NCI-H69 (cell line): ENCODE data around the gene TMPRSS2.
A peak's percentile ranks its signal among the peaks of the same experiment; 100 is the strongest.
"Not testable (repeated sequence)": the region's sequence is repeated elsewhere in the genome, so short reads cannot be mapped to it uniquely, and the experiment has no call there.

Experiments
- DNase-seq: peaks from one replicate; lab custom pipeline; 2025; lab: John Stamatoyannopoulos, UW

Gene TMPRSS2

DNA sequence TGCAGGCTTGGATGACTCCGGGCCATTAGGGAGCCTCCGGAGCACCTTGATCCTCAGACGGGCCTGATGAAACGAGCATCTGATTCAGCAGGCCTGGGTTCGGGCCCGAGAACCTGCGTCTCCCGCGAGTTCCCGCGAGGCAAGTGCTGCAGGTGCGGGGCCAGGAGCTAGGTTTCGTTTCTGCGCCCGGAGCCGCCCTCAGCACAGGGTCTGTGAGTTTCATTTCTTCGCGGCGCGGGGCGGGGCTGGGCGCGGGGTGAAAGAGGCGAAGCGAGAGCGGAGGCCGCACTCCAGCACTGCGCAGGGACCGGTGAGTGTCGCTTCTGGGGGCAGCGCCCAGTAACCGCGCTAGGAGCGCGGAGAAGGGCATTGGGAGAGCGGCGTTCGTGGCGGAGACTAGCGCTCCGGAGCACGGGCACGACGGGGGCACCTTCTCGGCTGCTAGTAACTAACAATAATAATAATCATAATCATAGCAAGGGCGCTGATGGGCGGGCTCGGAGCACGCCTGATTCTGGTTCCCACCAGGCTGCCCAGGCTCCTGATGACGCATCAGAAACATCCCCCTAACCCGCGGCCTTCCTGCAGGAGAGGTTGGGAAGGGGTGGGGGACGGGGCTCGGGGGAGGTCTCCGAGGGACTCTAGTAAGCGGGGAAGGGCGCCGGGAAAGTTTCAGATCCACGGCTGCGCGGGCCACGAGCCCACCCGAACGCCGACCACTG is 81.8 kb downstream of the TMPRSS2 start, which contains the start of gene MX1:
MX1 (plus strand) TSS at position 286 of the 722 bp plus-strand sequence. CDS start 5,832 bp downstream, outside the sequence.
- peak; percentile 26 for DNase-seq

DNA sequence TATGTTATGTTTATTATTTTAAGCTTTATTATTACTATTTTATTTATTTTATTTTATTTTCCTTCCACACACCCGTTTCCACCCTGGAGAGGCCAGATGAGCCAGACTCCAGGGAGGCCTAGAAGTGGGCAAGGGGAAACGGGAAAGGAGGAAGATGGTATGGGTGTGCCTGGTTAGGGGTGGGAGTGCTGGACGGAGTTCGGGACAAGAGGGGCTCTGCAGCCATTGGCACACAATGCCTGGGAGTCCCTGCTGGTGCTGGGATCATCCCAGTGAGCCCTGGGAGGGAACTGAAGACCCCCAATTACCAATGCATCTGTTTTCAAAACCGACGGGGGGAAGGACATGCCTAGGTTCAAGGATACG is 82.4 kb downstream of the TMPRSS2 start:
- DNase-seq = no peak

DNA sequence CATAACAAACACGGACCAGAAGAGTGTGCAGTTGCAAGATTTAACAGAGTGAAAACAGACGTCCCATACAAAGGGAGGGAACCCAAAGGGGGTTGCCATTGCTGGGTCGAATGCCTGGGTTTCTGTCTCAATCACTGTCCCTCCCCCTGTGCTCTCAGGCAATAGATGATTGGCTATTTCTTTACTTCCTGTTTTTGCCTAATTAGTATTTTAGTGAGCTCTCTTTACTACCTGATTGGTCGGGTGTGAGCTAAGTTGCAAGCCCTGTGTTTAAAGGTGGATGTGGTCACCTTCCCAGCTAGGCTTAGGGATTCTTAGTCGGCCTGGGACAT is 84.7 kb downstream of the TMPRSS2 start:
- DNase-seq = not testable (repeated sequence)

DNA sequence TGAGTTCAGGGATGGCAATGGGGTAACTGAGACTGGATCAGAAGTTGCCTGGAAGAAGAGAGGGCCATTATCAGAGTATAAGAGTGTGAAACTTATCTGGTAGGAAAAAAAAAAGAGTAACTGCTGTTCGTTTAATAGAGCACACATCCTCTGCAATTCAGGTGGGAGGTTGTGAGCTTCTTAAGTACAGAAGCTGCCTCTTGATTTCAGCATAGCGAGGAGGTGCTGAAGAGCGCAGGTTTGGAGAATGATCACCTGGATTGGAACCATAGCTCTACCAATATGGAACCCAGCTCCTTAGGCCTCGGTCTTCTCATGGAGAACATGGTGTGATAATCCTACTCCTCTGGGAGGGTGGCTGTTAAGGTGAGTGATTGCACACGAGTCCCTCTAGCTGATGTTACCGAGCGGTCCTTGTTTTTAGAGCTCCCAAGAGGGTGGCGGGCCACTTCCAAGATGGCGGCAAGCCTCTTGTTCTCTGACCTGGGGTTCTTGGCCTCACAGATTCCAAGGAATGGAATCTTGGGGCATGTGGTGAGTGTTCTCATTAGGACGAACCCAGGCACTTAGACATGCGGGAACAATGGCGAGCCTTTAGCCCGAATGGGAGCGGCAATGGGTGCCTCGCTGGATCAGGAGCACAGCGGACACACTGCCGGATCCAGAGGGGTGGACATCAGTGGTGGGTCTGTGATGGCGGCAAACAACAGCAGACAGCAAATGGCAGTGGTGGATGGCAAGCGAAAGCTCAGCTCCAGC is 85.2 kb downstream of the TMPRSS2 start:
- DNase-seq = no peak

DNA sequence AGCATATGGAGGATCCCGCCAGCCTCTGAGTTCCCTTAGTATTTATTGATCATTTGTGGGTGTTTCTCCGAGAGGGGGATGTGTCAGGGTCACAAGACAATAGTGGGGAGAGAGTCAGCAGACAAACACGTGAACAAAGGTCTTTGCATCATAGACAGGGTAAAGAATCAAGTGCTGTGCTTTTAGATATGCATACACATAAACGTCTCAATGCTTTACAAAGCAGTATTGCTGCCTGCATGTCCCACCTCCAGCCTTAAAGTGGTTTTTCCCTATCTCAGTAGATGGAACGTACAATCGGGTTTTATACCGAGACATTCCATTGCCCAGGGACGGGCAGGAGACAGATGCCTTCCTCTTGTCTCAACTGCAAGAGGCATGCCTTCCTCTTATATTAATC is 87.0 kb downstream of the TMPRSS2 start:
- not testable (repeated sequence) for DNase-seq

DNA sequence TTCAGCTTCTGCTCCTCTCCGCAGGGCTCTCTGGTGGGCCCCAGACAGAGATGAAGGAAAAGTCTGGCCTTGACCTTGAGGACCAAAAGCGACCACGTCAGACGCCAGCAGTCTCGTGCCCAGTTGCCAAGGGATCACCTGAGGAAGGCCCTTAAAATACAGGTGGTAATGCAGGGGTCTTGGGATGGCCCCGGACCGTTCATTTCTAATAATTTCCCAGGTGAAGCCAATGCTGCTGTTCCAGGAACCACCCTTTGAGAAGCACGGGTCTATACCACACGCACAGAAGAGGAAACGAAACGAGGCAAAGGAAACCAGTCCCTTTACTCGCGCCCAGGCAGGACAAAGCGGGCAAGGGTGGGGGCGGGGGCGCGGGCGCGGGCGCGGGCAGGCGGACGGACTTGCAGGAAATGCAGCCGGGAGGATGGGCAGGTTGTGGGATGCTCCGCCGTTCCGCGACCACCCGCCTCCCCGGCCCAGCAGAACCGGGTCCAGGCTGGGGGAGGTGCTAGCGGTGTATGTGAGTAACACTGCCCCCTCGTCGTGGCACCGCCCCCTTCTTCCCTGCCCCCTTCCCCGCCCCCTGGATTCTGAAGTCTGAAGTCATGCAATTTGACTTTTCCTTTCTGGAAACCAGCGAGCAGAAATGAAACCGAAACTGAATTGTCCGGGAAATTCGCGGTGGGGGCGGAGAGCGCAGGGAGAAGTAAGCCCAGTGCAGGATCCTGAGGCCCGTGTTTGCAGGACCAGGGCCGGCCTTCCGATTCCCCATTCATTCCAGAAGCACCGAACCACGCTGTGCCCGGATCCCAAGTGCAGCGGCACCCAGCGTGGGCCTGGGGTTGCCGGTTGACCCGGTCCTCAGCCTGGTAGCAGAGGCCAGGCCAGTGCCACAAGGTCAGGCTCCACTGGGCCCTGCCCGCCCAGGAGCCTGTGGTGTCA is 87.8 kb downstream of the TMPRSS2 start:
- DNase-seq = peak; percentile 65

DNA sequence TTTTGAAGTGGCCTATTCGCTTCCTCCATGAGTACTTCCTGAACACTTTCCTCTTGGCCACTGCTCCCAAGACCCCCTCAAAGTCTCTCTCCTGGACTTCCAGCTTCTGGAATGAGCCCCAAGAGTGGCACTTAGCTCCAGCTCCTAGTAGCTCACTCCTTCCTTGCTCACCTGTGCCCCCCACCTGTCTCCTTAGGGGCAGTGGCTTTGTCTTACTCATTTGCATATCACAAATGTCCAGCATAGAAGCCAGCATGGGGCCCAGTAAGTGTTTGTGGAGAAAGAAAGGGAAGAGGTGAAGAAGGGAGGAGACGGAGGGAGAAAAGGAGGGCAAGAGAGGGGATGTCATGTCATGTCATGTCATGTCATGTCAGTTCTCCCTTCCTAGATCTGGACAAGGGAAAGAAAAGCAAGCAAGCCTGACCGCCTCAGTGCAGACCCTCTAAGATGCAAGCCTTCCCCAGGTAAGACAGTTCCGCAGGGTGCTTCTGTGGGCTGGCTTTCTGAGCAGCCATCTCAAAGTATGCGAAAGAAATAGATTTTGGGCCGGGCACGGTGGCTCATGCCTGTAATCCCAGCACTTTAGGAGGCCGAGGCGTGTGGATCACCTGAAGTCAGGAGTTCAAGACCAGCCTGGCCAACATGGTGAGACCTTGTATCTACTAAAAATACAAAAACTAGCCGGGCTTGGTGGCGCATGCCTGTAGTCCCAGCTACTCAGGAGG is 88.8 kb downstream of the TMPRSS2 start:
- DNase-seq = no peak

DNA sequence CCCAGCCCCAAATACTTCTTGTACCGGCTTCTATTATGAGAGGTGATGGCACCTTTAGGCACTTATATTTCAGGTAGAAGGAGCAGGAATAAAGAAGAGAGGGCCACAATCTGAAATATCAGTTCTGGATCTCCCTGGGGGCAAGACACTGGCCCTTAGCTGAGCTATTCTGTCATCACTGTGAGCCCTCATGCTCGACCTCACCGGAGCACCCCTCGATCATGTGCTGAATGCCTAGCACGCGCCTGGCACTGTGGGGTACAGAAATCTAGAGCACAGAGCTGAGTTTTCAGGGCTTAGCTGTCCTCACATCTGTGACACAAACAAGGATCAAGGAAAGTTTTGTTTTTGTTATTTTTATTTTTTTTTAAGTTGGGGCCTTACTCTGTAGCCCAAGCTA is 89.6 kb downstream of the TMPRSS2 start:
- no peak for DNase-seq

DNA sequence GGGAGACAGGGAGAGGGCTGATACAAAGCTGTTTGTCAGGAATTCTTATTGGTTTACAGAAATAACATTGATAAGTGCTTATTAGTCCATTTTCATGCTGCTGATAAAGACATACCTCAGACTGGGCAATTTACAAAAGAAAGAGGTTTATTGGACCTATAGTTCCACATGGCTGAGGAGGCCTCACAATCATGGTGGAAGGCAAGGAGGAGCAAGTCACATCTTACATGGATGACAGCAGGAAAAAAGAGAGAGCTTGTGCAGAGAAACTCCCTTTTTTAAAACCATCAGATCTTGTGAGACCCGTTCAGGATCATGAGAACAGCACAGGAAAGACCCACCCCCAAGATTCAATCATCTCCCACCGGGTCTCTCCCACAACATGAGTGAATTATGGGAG is 90.5 kb downstream of the TMPRSS2 start:
- DNase-seq = not testable (repeated sequence)
